ENCODE data around the gene INPP5F. TPM values are rescaled to one million over a fixed set of nuclear protein-coding genes. Genes with fewer than 3 reads are reported as not detected.

INPP5F gene
- total and polyA plus RNA-seq, 9 of the 15 experiments (the other 6 are each of a cell fraction or from before 2014, with no cell fraction given): 1.6 to 7.3 (median 6.0) TPM

- Histone ChIP-seq H3K9me3 (replicated peaks; ENCODE audit: control insufficient read depth, insufficient read depth, low read depth, low read length) (no peaks in the 10 kb centered on the region), H3K4me3 (no peak overlapping the region), H2AFZ (ENCODE audit: low read depth, low read length) (no peak overlapping the region), H3K4me1 (replicated peaks in 1 of 2; ENCODE audit: control insufficient read depth in 2 of 2, insufficient read depth in 2 of 2, low read length in 2 of 2) (peaks cover 2 to 11% of the 10 kb centered on the region in 2 experiments; a peak in 3 of 5 replicates), H3K9me1 (ENCODE audit: control insufficient read depth, insufficient read depth, low read length) (no peaks in the 10 kb centered on the region), H3K27me3 (ENCODE audit: control insufficient read depth in 2 of 2, insufficient read depth in 2 of 2, low read length in 2 of 2) (no peaks in the 10 kb centered on the region), H3K36me3 (ENCODE audit: control insufficient read depth, insufficient read depth, low read length) (no peaks in the 10 kb centered on the region), H3K79me2 (ENCODE audit: control insufficient read depth, insufficient read depth, low read length) (no peaks in the 10 kb centered on the region), H3K27ac (ENCODE audit: extremely low read depth, low read depth, low read length) (no peak overlapping the region), H3K9ac (ENCODE audit: insufficient read depth in 1 of 2, low read depth in 2 of 2, low read length in 2 of 2) (no peak overlapping the region), H4K20me1 (replicated peaks; ENCODE audit: control insufficient read depth, insufficient read depth, low read length) (no peaks in the 10 kb centered on the region), H3K4me2 (ENCODE audit: insufficient read depth, low read length) (no peak overlapping the region)
- in situ Hi-C loops (cut with MboI): no loop called here
- intact Hi-C loops (cut with micrococcal nuclease): no loop called here
- ATAC-seq (no peak), FAIRE-seq (no peak), DNase-seq (ENCODE audit: extremely low read depth in 1 of 4, low spot score in 3 of 4) (no peak)
- 51% methylated on average over 2 of the region's 2 CpGs for WGBS (ENCODE audit: insufficient coverage, low coverage, missing lambda C conversion rate)
- no TSS peak for BruUV-seq (replicated peaks)
- CTCF ChIA-PET (ENCODE audit: low intra/inter-chr PET ratio): interaction anchor here (0.6 kb wide), 1 partner anchor 36 kb away, joined by 3 read pairs; no protein-coding TSS in a partner anchor
- POLR2A ChIA-PET: interaction anchor here (1.8 kb wide), 1 partner anchor 9 kb away, joined by 4 read pairs; no protein-coding TSS in a partner anchor
- no peak for TF ChIP-seq MED1 (CRISPR knock-in tag; IDR thresholded peaks at IDR 0.05; ENCODE audit: borderline replicate concordance)
These were observed 55.6 kb downstream of the INPP5F start for GRCh38 chr10:119781498-119781897.

GRCh38 chr10:119782981-119783664 lies 57.3 kb downstream of the INPP5F start:
- H3K27me3 ChIP-seq (ENCODE audit: control insufficient read depth in 2 of 2, insufficient read depth in 2 of 2, low read length in 2 of 2): no peaks in the 10 kb centered on the region
- H4K20me1 ChIP-seq (replicated peaks; ENCODE audit: control insufficient read depth, insufficient read depth, low read length): no peaks in the 10 kb centered on the region
- 63% methylated on average over 3 of the region's 4 CpGs for WGBS (ENCODE audit: insufficient coverage, low coverage, missing lambda C conversion rate)
- H3K27ac ChIP-seq (ENCODE audit: extremely low read depth, low read depth, low read length): no peak overlapping the region
- H3K4me3 ChIP-seq: no peak overlapping the region
- ATAC-seq (no peak), FAIRE-seq (no peak), DNase-seq (ENCODE audit: extremely low read depth in 1 of 4, low spot score in 3 of 4) (no peak)
- H3K4me1 ChIP-seq (replicated peaks in 1 of 2; ENCODE audit: control insufficient read depth in 2 of 2, insufficient read depth in 2 of 2, low read length in 2 of 2): peaks cover 2 to 16% of the 10 kb centered on the region in 2 experiments; a peak in 4 of 5 replicates
- no TSS peak for BruUV-seq (replicated peaks)
- H3K79me2 ChIP-seq (ENCODE audit: control insufficient read depth, insufficient read depth, low read length): no peaks in the 10 kb centered on the region
- H3K9ac ChIP-seq (ENCODE audit: insufficient read depth in 1 of 2, low read depth in 2 of 2, low read length in 2 of 2): no peak overlapping the region
- H3K9me3 ChIP-seq (replicated peaks; ENCODE audit: control insufficient read depth, insufficient read depth, low read depth, low read length): no peaks in the 10 kb centered on the region
- intact Hi-C loops (cut with micrococcal nuclease): no loop called here
- CTCF ChIA-PET (ENCODE audit: low intra/inter-chr PET ratio): no interaction called here
- H3K9me1 ChIP-seq (ENCODE audit: control insufficient read depth, insufficient read depth, low read length): no peaks in the 10 kb centered on the region
- H2AFZ ChIP-seq (ENCODE audit: low read depth, low read length): no peak overlapping the region
- POLR2A ChIA-PET: interaction anchor here (1.8 kb wide), 1 partner anchor 8 kb away, joined by 4 read pairs; no protein-coding TSS in a partner anchor
- in situ Hi-C loops (cut with MboI): no loop called here
- H3K4me2 ChIP-seq (ENCODE audit: insufficient read depth, low read length): no peak overlapping the region
- H3K36me3 ChIP-seq (ENCODE audit: control insufficient read depth, insufficient read depth, low read length): no peaks in the 10 kb centered on the region
- TF ChIP-seq FOXO4 (CRISPR knock-in tag; IDR thresholded peaks at IDR 0.05) (no peak), RNF219 (CRISPR knock-in tag; IDR thresholded peaks at IDR 0.05) (no peak), KDM4B (IDR thresholded peaks at IDR 0.05; ENCODE audit: borderline replicate concordance in 2 of 2, low read depth in 1 of 2) (no peak), SIN3B (IDR thresholded peaks at IDR 0.05; ENCODE audit: low read depth) (no peak), PATZ1 (CRISPR knock-in tag; IDR thresholded peaks at IDR 0.05; ENCODE audit: borderline replicate concordance) (no peak), ARNT (IDR thresholded peaks at IDR 0.05) (no peak), MIER1 (IDR thresholded peaks at IDR 0.05; ENCODE audit: low read depth) (no peak)

Measured in K562 (cell line).